Measurements from ENCODE around the gene PSMA2.
A peak's percentile ranks its signal among the peaks of the same experiment; 100 is the strongest.

PSMA2 gene

DNA sequence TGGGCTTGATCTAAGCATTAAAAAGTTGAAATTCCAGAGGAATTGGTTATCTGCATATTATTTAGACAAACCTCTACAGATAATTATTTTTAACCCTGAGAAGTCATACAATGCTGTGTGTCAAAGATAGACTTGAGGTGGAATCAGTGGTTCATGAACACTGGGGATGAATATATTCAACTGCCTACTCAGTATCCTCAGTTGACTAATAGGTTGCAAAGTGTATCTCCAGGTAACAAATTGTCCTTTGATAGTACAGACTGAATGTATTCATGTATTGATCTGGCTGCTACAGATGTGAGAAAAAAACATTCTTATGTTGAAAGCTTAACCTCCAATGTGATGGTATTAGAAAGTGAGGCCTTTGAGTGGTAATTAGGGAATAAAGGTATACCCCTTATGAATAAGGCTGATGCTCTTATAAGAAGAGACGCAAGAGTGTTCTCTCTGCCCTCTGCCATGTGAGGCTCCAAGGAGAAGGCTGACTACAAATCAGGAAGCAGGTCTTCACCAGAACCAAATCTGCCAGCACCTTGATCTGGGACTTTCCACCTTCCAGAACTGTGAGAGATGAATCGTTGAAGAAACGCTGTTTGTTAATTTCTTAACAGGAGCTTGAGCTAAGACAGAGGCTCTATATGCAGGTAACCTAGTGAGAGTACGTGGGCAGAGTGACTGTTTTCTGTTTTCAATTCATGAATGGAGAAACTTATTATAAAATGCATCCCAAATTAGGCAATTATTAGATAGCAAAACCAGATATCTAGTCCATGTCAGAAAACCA, 7.7 kb upstream of the PSMA2 start:
- DNase-seq, result no peak

- DNase-seq, result no peak
Observed at GRCh38 chr7:42935861-42936260, 3.9 kb upstream of the PSMA2 start.

- no peak for DNase-seq
Observed at GRCh38 chr7:42934291-42934690, 2.3 kb upstream of the PSMA2 start.

DNA sequence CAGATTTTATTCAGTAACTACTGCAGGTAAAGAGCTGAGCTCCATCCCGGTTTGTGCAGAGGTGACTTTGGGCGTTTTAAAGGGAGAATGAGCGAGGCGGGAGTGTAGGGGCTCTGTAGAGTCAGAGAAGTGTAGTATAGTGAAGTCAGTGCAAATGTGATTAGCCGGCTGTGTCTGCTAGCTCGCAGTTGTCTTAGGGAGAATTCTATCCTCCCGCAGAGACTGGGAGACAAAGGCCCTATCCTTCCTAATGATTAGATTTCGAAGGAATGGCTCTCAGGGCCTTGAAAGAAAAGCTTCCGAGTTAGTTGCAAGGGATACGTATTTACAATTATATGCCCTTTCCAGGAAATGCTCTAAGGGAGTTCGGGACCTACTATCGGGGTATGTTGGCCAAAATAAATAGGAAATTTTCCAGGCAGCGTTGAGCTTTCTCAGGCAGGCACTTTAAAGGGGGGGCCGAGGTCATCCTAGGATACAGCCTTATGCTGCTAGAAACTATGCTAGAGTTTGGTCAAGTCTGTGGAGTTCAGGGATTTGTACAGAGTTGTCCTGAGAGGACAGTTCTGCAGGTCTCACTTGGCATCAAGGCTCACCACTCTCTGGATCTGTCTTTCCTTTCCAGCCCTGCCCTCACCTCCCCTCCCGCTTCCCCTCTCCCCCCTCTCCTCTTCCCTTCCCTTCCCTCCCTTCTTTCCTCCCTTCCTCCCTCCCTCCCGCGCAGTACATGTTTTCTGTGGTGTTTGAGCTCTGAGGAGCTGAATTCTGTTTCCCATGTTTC, 1.0 kb upstream of the PSMA2 start:
- DNase-seq, result no peak

DNA sequence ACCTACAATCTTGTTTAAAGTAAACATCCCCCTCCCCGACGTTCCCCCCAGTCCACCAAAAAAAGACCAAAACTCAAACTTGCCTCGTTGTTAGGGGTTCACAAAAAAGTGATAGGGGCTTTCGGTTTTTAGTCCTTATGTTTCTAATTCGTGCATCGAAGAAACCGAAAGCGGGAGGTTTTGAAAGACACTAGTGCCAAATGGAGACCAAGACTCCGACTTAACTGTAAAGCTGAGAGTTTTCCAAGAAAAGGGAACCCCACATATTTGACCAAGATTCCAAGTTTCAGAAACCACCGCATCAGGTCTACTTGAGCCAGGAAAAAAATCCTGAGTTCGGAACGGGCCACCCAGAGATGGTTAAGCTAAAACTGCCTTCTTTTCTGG, 534 bp downstream of the PSMA2 start:
- no peak for DNase-seq

DNA sequence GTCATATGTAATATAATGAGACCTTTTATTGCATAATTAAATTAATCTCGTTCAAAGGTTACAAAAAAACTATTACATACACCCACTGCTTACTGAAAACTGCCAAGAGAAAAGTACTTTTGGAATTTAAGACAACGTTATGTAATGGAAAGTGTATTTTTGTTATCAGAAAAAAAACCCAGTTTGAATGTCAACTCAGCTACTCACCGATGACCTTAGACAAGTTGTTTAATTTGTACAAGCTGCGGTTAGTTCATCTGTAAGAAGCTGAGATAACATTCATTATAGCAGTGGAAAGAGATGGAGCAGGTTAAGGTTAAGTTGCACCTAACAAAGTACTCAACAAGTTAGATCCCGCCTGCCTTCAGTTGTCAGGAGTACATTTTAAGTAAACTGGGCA, 1.1 kb downstream of the PSMA2 start:
- no peak for DNase-seq

- DNase-seq, result no peak
Observed at GRCh38 chr7:42929449-42929848, 2.5 kb downstream of the PSMA2 start.

GRCh38 chr7:42928754-42929153, 3.2 kb downstream of the PSMA2 start:
- no peak for DNase-seq

DNA sequence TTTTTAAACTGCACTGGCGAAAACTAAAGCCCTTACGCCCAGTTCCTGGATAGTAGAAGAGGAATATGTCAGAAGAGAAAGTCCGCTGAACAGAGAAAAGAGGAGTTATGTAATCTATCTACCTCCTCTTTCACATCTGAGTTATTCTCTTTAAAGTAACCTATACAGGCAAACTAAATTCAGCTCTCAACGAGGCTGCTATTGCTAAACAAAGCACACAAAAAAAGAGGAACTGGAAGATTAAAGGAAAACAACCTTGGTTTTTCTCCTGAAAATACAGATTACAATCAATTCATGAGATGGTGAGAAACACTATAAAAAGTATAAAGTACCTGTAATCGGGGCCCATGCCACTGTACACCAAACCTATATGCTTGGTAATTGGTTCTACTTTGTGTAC, 5.8 kb downstream of the PSMA2 start:
- no peak for DNase-seq

DNA sequence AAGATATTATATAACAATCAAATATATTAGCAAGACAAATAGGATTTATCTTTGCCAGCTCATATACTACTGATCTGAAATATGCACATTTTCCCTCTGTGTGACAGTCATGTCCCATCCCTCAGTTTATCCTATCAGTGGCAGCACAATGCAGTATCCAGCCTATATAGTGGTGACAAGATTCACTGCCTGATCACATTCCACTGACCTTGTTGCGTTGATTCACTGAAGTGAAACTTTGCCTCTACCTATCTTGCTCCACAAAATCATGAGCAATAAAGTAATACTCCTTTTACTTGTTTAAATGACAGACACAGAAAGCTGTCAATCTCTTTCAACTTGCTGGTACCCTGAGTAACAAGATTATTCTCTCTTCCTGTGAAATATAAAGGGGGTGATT, 6.3 kb downstream of the PSMA2 start:
- no peak for DNase-seq

GRCh38 chr7:42924223-42924838, 7.6 kb downstream of the PSMA2 start:
- no peak for DNase-seq

DNA sequence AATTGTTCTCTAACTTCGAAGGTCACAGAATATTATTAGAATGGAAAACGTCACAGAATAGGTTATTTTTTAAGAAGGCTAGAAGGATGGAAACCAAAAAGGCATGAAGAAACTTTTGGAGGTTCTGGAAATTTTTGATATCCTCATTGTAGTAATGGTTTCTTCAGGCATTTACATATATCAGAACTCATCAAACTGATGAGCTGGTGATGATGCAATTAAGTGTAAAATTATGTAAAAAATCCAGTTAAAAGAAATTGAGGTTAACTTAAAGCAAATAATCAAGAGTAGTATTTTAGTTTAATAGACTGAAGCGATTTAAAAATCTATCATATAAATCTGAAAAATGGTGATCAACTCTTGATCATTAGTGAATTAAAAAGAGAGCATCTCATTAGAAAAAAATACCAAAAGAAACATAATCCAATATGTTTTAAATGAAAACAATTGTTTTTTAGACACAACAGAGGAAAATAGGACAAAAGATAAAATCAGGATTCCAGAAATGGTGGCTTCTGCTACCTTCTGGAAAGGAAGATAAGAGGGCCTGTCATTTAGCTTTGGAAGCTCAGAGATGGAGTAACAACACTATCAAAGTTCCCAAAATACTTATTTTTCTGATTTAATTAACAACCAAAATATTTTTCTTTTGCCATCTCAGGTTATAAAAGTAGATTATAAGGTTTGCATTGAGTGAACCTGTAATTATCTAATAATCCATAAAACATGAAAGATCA, 9.8 kb downstream of the PSMA2 start:
- no peak for DNase-seq

- no peak for DNase-seq
Observed at GRCh38 chr7:42915356-42915755, 16.6 kb downstream of the PSMA2 start.

DNA sequence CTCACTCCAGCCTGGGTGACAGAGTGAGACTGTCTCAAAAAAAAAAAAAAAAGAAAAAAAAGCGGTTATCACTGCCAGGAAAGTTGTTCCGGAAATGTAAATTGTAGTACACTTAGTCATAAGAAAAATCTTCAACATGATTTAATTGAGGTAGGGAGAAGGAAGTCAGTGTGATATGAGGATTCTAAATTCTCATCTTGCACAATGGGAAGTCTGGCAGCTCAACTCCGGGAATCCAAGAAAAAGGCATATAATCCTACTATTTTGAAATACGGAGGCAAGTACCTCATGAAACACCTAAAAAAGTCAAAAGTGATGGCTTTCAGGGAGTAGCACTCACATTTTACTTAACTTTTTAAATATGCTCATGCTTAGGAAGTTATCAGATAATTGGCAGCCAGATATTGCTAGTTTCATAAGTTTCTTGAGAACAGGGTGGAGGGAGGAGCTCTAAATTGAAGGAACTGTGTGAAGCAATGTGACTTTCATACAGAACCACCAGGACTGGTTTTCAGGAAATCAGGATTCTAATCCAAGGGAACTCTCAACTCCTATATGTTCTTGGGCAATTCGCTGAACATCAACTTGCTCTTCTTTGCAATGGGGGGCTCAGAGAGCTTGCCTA, 17.4 kb downstream of the PSMA2 start:
- no peak for DNase-seq

DNA sequence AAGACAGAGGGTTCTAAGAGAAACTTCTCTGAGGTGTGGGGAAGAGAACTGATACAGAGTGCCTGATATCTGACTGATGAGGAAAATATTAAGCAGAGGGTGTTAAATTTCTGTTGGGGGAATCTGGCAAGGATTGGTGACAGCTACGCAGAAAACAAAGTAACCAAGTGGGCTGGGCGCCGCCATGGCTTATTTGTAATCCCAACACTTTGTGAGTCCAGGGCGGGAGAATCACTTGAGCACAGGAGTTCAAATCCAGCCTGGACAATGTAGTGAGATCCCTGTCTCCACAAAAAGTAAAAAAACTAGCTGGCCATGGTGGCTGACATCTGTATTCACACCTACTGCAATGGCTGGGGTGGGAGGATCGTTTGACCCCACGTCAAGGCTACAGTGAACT, 18.0 kb downstream of the PSMA2 start:
- no peak for DNase-seq

DNA sequence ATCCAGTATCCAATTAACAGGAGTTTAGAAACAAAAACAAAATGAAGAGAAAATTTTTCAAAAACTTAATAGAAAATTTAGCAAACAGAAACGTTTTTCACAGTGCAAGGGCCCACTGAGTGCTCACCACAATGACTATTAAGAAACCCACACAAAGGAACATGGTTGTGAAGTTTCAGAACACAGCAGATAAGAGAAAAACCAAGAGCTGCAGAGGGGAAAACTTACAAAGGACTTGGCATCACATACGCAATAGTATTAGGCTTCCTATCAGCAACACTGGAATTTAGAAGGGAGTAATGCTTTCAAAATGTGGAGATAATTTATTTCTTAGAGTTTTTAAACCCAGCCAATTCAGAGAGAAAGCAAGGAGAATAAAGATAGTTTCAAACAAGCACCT, 18.4 kb downstream of the PSMA2 start:
- no peak for DNase-seq

GRCh38 chr7:42911454-42912447, 20.2 kb downstream of the PSMA2 start, which contains the start of gene C7orf25:
TSS of gene C7orf25 (minus strand) at chr7:42912070. CDS start at chr7:42910900, 1,170 bp downstream.
- DNase-seq, result peak; percentile 86

- DNase-seq, result no peak
Observed at GRCh38 chr7:42910306-42910705, 21.7 kb downstream of the PSMA2 start.

GRCh38 chr7:42907316-42907715, 24.7 kb downstream of the PSMA2 start:
- DNase-seq, result no peak

GRCh38 chr7:42906181-42906580, 25.8 kb downstream of the PSMA2 start:
- no peak for DNase-seq

GRCh38 chr7:42902331-42902730, 29.6 kb downstream of the PSMA2 start:
- DNase-seq, result no peak

Measured in NCI-H2081 treated with DMSO at 0.1 percent for 48 hours (cell line).